Stimulated activated CD4-positive, alpha-beta T cell treated with anti-CD3 and anti-CD28 coated beads, Interleukin-15, amount 100 ng/mL, for 24 hours (primary cell): Measurements from ENCODE around the gene CYTH1.
"Not testable (repeated sequence)": the region's sequence is repeated elsewhere in the genome, so short reads cannot be mapped to it uniquely, and the experiment has no call there.

Experiments
- DNase-seq: peaks from one replicate; pipeline ENCODE4 v3.0.0-alpha.2; 2020

The CYTH1 gene

DNA sequence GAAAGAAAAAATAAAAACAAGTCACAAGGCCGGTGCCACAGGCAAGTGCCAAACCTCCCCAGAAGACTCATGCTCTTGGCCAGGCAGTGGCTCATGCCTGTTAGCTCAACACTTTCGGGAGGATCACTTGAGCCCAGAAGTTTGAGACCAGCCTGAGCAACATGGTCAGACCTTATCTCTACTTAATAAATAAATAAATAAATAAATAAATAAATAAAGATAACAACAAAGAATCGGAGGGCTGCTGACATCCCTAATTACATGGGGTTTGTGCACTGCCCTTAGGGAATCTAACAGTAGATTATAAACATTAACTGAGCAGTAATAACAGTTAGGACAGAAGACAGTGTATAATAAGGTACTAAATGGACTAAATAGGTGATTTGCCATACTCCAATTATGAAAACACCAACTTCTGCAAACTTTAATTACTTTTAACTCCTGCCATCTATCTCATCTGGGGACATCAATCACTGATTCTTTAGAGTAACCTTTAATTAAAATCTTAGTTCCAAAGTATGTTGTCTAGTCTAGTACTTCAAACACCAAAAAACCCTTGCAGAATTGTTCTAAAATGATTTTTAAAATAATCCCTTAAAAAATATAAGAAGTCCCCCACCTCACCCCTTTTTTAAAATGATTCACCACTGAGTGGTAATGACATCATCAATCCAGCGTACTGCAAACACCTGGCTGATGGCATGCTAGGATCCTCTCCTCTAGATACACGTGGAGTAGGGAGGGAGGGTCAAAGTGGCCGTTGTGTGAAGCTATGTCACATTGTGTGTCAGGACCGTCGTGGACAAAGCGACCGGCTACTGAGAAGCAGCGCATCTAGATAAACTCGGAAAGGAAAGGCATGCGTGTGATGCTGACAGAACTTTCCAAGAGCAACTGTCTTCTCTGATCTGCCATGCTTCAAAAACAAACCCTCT lies 28.5 kb downstream of the CYTH1 start:
- DNase-seq = peak; percentile 38

DNA sequence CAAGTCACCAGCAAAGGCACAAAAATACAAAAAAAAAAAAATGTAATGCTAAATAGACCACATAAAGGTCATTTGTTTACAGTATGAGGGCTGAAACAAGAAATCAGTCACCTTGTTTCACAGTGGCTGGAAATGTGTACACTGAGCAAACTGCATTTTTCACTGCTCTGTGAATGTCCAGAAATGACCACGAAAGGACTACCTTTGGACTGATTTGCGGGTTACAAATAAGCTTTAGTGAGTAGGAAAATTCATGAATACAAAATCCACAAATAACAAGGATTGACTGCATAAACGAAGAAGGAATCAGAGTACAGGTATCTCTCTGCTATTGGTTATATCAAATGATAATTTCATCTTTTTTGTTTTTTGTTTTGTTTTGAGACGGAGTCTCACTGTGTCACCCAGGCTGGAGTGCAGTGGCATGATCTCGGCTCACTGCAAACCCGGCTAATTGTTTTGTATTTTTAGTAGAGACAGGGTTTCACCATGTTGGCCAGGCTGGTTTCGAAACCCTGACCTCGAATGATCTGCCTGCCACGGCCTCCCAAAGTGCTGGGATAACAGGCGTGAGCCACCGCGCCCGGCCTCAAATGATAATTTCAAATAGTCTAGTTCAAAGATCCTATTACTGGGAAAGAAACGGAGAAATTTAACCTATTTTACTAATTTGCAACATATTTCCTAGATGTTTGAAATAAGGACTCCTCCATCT lies 30.5 kb downstream of the CYTH1 start:
- DNase-seq = no peak

DNA sequence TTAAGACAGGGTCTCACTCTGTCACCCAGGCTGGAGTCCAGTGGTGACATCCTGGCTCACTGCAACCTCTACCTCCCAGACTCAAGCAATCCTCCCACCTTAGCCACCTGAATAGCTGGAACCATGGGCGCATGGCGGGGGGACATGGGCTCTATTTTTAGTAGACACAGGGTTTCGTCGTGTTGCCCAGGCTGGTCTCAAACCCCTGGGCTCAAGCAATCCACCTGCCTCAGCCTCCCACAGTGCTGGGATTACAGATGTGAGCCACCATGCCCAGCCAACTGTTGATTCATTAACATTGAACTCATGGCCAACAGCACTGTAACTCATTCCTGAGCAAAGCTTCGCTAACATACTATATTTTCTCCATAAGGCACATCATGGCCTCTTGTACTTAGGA lies 31.1 kb downstream of the CYTH1 start:
- not testable (repeated sequence) for DNase-seq

DNA sequence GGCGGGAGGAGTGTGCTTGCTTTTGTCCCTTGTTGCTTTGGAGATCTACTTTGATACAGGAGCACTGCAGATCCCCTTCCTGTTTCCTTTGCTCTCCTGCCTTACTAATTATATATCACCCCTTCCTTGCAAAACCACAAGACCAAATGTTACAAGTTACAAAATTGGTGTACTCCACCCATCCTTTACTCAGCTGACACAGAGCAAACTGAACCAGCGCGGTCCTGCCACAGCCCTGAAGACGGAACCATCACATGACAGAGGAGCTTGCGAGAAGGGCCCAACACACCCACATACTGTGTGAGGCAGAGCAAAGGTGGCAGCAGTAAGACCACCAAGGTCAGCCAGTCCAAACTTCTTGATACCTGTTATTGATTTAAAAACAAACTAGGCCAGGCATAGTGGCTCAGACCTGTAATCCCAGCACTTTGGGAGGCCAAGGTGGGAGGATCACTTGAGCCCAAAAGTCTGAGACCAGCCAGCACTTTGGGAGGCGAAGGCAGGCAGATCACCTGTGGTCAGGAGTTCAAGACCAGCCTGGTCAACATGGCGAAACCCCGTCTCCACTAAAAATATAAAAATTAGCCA lies 33.2 kb downstream of the CYTH1 start:
- peak; percentile 78 for DNase-seq

DNA sequence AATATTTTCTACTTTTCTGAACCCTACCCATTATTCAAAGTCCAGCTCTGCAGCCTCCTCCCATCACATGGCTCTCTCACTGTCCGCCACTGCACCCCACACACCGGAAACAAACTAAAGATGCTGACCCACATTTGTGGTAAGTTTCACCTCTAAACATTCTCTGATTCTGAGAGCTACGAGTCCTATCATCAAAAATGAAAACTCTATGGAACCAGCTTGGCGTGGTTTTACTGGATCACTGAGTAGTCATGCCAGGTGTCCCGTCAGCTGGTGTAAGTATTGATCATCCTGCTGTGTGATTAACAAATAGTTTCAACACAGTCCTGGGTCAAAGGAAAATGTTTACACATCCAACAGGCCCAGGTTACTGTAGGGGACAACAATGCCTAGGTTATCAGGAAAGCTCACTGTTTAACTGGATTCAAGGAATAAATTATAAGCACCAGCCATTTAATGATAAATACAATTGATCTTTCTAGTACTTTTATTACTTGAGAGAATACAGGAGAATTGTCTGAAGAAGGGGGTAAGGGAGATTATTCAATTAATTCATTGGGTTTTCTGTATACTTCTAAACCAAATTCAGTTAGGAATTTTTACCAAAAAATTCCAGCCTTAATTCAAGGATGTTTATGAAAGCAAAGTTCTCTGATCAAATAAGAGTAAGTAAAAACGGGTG lies 33.9 kb downstream of the CYTH1 start:
- peak; percentile 70 for DNase-seq

DNA sequence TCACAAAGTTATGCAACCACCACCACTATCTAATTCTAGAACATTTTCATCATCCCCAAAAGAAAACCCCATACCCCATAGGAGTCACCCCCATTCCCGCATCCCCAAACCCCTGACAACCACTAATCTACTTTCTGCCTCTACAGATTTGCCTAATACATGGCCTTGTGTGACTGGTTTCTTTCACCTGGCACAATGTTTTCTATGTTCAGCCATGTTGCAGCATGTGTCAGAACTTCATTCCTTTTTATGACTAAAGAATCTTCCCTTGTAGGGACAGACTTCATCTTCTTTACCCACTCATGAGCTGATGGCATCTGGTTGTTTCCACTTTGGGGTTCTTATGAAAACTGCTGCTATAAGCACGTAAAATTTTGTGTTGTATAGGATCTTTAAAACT lies 34.6 kb downstream of the CYTH1 start:
- no peak for DNase-seq

DNA sequence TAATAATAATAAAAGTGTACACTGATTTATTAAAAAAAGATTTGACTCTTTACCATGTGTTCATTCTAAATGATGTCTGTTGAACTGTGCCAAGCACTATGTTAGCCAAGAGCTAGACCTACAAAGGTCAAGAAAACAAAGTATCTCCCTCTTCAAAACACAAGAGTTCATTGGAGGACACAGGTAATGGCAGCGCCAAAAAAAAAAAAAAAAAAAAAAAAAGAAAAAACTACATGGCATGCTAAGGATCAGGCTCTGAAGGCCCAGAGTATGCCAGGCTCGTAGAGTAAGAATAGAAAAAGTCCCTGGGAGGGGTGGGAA lies 35.2 kb downstream of the CYTH1 start:
- no peak for DNase-seq

DNA sequence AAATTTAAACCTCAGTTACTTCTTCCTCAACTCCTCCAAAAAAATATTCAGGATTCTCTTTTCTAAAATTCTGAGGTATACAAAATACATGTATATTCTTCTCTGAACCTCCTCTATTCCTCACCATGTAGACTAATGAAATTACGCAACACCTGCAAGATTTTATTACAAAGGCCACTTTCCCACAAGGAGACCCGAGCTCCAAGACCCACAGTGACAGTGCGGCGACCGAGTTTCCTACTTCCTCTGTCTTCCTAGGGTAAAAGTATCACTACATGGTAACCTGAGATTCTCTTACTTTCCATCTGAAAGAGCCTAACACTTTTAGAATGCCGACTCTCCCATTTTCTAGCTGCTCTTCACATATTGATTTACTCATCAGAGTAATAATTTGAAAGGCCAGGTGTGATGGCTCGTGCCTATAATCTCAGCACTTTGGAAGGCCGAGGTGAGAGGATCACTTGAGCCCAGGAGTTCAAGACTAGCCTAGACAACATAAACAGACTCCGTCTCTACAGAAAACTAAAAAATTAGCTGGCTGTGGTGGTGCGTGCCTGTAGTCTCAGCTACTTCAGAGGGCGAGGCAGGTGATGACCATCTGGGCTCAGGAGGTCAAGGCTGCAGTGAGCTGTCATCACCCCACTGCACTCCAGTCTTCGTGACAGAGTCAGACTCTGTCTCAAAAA lies 35.7 kb downstream of the CYTH1 start:
- DNase-seq = no peak

DNA sequence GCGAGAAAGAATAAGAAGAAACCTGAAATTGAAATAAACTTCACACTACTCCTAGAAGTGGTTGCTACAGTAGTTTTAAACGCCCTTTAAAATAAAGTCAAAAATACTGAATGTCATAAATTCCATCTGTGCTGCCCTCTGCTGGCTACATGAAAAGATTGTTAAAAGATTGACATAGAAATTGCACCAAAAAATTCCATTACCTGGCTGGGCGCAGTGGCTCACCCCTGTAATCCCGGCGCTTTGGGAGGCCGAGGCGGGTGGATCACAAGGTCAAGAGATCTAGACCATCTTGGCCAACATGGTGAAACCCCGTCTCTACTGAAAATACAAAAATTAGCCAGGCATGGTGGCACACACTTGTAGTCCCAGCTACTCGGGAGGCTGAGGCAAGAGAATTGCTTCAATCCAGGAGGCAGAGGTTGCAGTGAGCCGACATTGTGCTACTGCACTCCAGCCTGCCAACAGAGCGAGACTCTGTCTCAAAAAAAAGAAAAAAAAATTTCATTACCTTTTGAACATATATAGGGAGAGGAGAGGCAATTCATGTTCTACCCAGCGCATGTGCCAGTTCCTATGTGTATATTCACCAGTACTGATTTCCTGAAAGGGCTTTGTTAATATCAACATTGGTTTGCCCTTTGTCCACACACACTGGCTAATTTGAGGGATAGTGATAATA lies 36.5 kb downstream of the CYTH1 start:
- peak; percentile 67 for DNase-seq

DNA sequence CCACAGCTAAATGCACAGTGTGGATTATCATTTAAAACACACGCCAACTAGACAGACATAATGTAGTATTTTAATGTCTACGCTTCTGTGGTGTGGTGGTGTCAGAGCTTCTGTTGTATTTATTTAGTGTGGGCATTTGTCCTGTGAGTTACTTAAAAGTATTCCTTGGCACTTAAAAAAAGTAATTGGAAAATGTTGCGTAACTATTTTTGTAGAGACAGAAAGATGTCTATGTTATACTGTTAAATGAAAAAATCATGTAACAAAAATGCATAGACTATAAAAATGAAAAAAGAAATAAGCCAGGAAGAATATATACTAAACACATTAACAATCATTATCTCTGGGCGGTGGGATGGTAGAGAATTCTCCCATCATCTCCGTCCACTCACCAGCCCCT lies 39.2 kb downstream of the CYTH1 start:
- DNase-seq = no peak

DNA sequence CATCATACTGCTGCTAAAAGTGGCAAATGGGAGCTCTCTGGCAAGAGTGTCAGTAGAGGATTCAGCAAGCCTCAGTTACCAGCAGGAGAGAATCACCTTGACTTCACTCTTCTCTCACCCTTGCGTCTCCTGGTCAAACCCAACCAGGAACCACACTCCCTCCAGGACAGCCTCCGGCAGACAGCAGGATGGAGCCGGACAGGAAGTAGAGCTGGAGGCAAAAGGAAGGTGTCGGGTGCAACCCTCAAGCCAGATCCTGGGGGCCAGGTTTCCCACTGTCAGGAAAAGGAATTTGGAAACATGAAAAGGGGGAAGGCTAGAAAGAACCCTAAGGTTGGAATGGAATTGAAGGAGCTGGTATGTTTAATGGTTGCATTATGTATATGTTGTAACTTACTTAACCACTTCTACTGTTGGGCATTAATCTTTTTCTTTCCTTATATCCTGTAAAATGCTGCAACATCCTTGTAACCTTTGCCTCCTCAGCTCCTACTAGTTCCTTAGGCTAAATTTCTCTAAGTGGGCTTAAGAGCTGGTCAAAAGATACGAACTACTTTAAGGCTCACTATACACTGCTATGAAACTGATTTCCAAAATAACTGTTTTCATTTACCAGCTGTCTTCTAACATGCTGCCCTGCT lies 40.3 kb downstream of the CYTH1 start:
- no peak for DNase-seq

DNA sequence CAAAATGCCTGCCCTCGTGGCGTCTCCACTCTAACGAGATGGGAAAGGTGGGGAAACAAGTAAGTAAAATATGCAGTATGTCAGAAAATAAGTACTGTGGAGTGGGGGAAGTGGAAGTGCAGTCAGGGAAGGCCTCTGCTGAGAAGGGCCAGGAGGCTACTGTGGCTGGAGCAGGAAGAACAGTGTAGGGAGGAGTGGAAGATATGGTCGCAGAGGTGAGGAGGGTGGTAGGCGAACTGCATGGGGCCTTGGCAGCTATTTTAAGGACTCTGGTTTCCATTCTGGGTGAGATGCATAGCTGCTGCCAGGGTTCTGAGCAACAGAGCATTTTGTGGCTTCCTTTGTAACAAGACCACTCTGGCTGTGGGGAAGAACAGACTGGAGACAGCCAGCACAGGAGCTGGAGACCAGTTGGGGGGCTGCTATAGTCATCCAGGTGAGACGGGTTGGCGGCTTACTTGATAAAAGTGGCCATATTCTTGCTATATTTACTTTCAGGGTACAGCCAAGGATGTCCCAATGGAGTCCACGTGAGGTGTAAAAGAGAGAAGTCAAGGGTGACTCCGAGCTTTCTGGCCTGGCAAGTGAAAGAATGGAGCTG lies 42.6 kb downstream of the CYTH1 start:
- DNase-seq = no peak

DNA sequence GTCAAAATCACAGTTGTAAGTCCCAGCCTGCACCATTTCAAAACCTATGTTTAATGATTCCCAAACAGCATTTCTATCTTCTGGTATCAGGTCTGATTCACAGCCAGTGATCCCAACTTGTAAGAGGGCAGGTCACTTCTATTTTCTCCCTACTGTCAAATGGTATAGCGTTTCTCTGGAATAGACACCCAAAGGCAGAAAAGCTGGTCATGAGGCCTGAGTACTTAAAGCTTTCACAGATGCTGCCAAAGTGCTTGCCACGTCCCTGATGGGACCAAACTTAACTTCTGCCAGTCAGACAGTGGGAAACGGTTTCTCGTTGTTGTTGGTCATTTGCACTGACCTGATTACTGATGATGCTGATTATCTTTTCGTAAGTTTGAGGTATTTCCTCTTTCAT lies 43.4 kb downstream of the CYTH1 start:
- no peak for DNase-seq

DNA sequence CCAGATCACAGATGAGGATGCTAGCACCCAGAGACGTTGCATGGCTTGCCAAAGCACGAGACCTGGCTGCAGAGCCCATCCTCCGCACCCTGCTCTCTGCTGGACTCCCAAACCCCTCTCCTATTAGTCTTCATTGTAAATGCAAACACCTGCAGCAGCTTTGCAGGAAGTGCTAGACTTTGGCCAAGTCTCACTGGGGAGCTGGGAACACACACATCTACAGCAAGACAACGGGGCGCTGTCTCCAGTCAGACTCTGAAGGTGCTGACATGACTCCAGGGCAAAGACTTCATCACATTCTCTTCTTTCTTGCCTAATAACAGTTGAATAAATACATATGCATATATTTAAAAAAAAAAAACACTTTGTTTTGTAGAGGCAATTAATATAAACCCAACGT lies 43.8 kb downstream of the CYTH1 start:
- DNase-seq = no peak

DNA sequence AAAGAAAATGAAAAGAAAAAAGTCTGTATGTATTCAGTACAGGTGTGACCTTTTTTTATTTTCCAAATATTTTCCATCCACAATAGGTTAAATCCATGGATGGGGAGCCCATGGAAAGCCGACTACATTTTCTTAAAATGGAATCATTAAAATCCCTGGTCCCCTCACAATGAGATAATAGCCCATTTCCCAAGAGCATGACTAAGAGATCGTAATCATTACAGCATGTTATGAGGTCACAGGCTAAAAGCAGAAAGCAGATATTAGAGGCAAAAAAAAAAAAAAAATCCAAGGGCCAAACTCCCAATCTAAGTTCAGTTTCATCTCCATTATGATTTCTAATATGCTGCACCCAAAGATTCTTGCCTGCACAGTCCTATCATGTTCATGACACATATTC lies 44.7 kb downstream of the CYTH1 start:
- no peak for DNase-seq

DNA sequence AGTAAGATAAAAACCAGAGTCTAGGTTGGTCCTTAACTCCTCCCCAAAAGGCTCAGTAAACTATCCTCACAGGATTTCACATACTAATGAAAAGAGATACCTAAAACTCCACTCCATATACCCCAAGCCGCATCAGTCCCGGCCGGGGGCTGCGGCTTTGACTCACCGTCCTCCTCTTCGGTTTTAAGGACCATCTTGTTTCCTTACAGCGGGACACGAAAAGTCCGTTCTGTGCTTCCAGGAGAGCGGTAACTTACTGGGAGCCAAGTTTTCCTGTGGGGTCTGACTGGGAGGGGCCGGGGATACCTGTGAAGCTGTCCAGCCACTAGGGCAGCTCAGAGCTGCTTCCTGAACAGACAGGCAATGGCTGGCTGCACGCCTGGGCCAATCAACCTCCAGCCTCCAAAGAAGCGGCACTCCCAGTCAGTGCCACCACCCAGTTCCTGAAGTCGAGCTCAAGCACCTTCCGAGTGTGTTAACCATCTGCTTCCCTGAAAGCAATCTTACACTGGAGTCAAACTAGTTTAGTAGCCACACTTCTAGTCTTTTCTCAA lies 45.5 kb downstream of the CYTH1 start:
- peak; percentile 69 for DNase-seq

DNA sequence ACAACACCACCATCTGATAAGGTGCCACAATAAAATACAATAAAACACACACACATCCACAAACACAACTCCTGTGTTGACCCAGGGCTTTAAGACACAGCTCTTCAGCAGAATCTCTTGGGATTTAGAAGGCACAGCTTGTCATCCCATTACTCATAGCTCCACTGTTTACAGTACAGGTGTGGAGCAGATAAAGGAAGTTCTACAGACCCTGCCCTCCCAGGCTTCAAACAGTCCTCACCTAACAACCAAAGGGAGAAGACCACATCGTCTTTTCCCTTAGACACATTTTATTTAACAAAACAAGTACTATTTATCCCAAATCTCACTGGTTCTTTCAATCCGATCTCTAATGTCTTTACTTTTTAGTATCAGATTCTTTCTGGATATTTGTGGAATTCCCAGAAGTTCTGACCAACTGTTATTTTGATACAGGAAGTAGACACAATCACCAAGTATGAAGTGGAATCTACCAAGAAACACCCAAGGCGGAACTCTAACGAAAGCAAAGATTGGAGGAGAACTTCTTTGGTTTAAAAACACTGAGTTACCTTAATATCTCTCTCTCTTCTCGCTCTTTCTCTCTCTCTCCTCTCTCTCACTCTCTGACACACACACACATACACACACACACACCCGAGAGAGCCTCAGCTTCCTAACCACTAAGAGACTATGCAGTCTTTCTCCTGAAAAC lies 46.1 kb downstream of the CYTH1 start:
- no peak for DNase-seq

DNA sequence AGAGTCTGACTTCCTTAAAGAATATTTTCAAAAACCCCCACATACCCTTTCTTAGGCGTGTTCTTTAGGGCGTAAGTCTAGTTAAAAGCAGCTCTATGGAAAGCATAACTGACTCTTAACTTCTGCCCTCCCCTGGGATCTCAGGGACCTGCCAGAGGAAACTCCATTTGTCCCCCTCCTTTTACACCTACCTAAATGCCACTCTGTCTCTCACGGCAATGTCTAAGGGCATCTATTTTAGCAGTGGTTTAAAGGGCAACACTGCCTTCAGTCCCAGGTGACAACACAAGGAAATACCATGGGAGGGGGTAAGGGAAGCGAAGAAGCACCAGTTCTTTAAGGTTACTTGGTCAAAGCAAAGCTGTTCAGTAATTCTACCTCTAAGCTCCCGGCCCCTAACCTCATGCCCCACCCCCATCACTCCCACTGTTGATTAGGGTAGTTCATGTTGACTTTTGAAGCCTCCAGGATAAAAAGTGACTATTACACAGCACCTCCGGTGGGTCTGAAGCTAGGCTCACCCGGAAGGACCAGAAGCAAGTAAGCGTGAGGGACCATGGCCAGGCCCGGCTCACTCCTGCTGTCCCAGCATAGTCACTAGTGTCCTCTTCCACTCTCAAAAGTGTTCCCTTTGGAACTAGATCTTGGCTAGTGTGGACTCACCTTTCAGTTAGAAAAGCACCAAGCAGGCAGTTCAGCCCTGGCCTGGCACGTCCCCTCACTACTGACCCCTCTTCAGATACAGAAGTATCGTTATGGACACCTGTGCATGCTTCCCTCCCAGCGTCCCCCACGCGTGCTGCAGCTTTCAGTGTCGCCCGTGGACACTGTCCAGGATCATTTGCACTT lies 47.1 kb downstream of the CYTH1 start:
- DNase-seq = peak; percentile 42

DNA sequence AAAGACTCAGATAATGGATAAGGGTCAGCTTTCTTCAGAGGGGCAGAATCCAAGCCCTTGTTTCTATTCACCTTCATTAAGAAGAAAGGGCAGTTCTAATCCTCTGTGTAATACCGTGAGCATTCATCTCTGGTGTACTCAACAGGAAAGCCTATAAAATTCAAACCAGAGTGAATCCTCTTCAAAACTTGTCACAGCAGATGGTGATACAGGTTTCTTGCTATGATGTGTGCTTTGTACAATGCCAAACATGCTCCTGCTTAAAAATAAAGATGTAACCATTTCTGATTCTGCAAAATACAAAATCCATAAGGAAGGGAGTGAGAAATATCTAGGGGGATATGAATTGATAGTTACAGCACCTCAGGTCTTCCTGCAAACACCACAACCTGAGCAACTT lies 49.7 kb downstream of the CYTH1 start:
- no peak for DNase-seq
